Measurements from ENCODE around the gene TSPAN32. TPM values are rescaled to one million over a fixed set of nuclear protein-coding genes. Genes with fewer than 3 reads are reported as not detected.
"Not testable (repeated sequence)": the region's sequence is repeated elsewhere in the genome, so short reads cannot be mapped to it uniquely, and the experiment has no call there.

The TSPAN32 gene
- polyA plus RNA-seq, 1 experiment, result 0.42 TPM

GRCh38 chr11:2328021-2328420 lies 26.2 kb downstream of the TSPAN32 start:
- CTCF ChIA-PET, result no interaction called here
- DNase-seq (ENCODE audit: low read depth), result no peak
- TF ChIP-seq CTCF (IDR thresholded peaks at IDR 0.05; ENCODE audit: insufficient read depth, low read depth, low read length), result no peak
- Histone ChIP-seq H3K36me3 (ENCODE audit: control insufficient read depth, insufficient read depth, low read length) (no peaks in the 10 kb centered on the region), H3K4me3 (ENCODE audit: low read depth, low read length) (no peak overlapping the region), H3K27me3 (ENCODE audit: control insufficient read depth, insufficient read depth, low read length) (no peaks in the 10 kb centered on the region)
- POLR2A ChIA-PET, result no interaction called here

DNA sequence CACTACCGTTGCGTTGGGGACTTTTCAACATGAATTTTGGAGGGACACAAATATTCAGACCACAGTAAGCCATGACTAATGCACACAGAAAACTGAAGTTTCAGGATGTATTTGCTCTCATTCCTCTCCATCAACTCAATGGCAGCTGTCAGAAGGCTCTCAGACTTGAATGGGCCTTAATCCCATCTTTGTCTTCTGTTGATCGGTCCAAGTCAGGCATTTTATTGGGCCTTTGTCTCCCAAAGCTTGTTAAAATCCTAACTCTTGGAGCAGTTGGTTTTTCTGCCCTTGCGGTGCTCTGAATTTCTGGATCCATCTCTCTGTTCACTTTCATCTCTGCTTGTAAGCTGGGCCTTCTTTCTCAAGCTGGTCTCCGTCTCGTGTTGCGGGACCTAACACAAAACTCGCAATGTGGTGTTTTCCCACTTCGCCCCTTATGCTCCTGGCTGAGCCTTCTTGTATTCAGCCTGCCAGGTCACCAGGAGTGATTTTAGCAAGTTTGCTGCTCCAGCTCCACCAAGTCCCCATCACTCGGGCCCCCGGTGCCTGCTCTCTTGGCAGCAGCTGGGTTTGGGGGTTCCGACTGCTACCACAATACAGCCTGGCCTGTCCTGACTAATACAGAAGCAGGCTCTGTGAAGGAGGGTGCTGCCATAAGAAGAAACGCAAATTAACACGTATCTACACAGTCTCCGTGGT lies 27.0 kb downstream of the TSPAN32 start:
- H3K36me3 ChIP-seq (ENCODE audit: control insufficient read depth, insufficient read depth, low read length), result no peaks in the 10 kb centered on the region
- TF ChIP-seq CTCF (IDR thresholded peaks at IDR 0.05; ENCODE audit: insufficient read depth, low read depth, low read length), result no peak
- no peak for DNase-seq (ENCODE audit: low read depth)
- CTCF ChIA-PET, result no interaction called here
- H3K27me3 ChIP-seq (ENCODE audit: control insufficient read depth, insufficient read depth, low read length), result no peaks in the 10 kb centered on the region
- no peak overlapping the region for H3K4me3 ChIP-seq (ENCODE audit: low read depth, low read length)
- POLR2A ChIA-PET, result no interaction called here

- no peak for TF ChIP-seq CTCF (IDR thresholded peaks at IDR 0.05; ENCODE audit: insufficient read depth, low read depth, low read length)
Observed at GRCh38 chr11:2329551-2329950, 27.7 kb downstream of the TSPAN32 start.

DNA sequence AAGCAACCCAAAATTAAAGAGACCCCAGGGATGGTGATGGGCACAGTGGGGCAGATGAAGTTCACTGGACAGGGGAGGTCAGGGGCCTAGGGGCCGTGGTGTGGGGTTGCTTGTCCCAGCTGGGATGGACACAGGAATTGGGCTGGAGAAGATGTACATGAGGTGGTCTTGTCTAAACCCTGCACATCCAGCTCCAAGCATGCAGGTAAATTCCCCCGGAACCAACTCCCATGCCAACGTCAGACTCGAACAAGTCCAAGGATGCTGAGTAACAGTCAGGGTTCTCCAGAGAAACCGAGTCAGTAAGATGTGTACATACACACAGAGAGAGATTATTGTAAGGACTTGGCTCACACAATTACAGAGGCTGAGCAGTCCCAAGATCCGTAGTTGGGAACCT lies 28.9 kb downstream of the TSPAN32 start:
- Histone ChIP-seq H3K36me3 (ENCODE audit: control insufficient read depth, insufficient read depth, low read length) (no peaks in the 10 kb centered on the region), H3K27me3 (ENCODE audit: control insufficient read depth, insufficient read depth, low read length) (no peaks in the 10 kb centered on the region), H3K4me3 (ENCODE audit: low read depth, low read length) (no peak overlapping the region)
- DNase-seq (ENCODE audit: low read depth), result no peak
- no peak for TF ChIP-seq CTCF (IDR thresholded peaks at IDR 0.05; ENCODE audit: insufficient read depth, low read depth, low read length)
- ChIA-PET CTCF (no interaction called here), POLR2A (no interaction called here)

More at GRCh38 chr11:2329551-2329950, 27.7 kb downstream of the TSPAN32 start:
- DNase-seq (ENCODE audit: low read depth), result no peak
- Histone ChIP-seq H3K4me3 (ENCODE audit: low read depth, low read length) (no peak overlapping the region), H3K36me3 (ENCODE audit: control insufficient read depth, insufficient read depth, low read length) (no peaks in the 10 kb centered on the region), H3K27me3 (ENCODE audit: control insufficient read depth, insufficient read depth, low read length) (no peaks in the 10 kb centered on the region)
- CTCF ChIA-PET, result no interaction called here
- POLR2A ChIA-PET, result interaction anchor here (0.7 kb wide), 1 partner anchor 682 kb away, joined by 3 read pairs; no protein-coding TSS in a partner anchor

- POLR2A ChIA-PET, result no interaction called here
- no peak for DNase-seq (ENCODE audit: low read depth)
- no peak overlapping the region for H3K4me3 ChIP-seq (ENCODE audit: low read depth, low read length)
- TF ChIP-seq CTCF (IDR thresholded peaks at IDR 0.05; ENCODE audit: insufficient read depth, low read depth, low read length), result no peak
- H3K36me3 ChIP-seq (ENCODE audit: control insufficient read depth, insufficient read depth, low read length), result no peaks in the 10 kb centered on the region
- CTCF ChIA-PET, result no interaction called here
- peaks cover 1% of the 10 kb centered on the region; the same call in 1 of the 2 replicates for H3K27me3 ChIP-seq (ENCODE audit: control insufficient read depth, insufficient read depth, low read length)
Observed at GRCh38 chr11:2331404-2331803, 29.6 kb downstream of the TSPAN32 start.

DNA sequence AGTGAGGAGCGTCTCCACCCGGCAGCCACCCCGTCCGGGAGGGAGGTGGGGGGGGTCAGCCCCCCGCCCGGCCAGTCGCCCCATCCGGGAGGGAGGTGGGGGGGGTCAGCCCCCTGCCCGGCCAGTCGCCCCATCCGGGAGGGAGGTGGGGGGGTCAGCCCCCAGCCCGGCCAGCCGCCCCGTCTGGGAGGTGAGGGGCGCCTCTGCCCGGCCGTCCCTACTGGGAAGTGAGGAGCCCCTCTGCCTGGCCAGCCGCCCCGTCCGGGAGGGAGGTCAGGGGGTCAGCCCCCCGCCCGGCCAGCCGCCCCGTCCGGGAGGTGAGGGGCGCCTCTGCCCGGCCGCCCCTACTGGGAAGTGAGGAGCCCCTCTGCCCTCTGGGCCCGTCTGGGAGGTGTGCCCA lies 30.8 kb downstream of the TSPAN32 start:
- H3K36me3 ChIP-seq (ENCODE audit: control insufficient read depth, insufficient read depth, low read length); POLR2A ChIA-PET; CTCF ChIA-PET; DNase-seq (ENCODE audit: low read depth); H3K4me3 ChIP-seq (ENCODE audit: low read depth, low read length); H3K27me3 ChIP-seq (ENCODE audit: control insufficient read depth, insufficient read depth, low read length): not testable (repeated sequence)

GRCh38 chr11:2333486-2334205 lies 31.8 kb downstream of the TSPAN32 start:
- POLR2A ChIA-PET, result not testable (repeated sequence)

GRCh38 chr11:2335286-2335685 lies 33.5 kb downstream of the TSPAN32 start:
- H3K27me3 ChIP-seq (ENCODE audit: control insufficient read depth, insufficient read depth, low read length); POLR2A ChIA-PET: not testable (repeated sequence)

More at GRCh38 chr11:2333486-2334205, 31.8 kb downstream of the TSPAN32 start:
- CTCF ChIA-PET; H3K4me3 ChIP-seq (ENCODE audit: low read depth, low read length); H3K36me3 ChIP-seq (ENCODE audit: control insufficient read depth, insufficient read depth, low read length); H3K27me3 ChIP-seq (ENCODE audit: control insufficient read depth, insufficient read depth, low read length); DNase-seq (ENCODE audit: low read depth): not testable (repeated sequence)

More at GRCh38 chr11:2335286-2335685, 33.5 kb downstream of the TSPAN32 start:
- H3K36me3 ChIP-seq (ENCODE audit: control insufficient read depth, insufficient read depth, low read length); CTCF ChIA-PET; DNase-seq (ENCODE audit: low read depth); H3K4me3 ChIP-seq (ENCODE audit: low read depth, low read length): not testable (repeated sequence)

Data from BJ (cell line).